Astrocyte (in vitro differentiated cells and primary cell): ENCODE results near the gene TAF15.

Experiments
- CTCF ChIP-seq: IDR thresholded peaks from 2 replicates; pipeline ENCODE4 v1.5.1; 2011; ENCODE audit warnings: low read depth, mild to moderate bottlenecking, inconsistent platforms, low read length, moderate library complexity; ENCODE audit not compliant: insufficient read depth
- EZH2 ChIP-seq: IDR thresholded peaks from 2 replicates; pipeline ENCODE4 v1.6.1; 2012; ENCODE audit warnings: mild to moderate bottlenecking, low read length, inconsistent platforms; ENCODE audit not compliant: insufficient read depth

GRCh38 chr17:35809855-35810461 lies 674 bp downstream of the TAF15 start:
- no peak for TF ChIP-seq EZH2
- no peak for TF ChIP-seq CTCF
